IPS DF 6.9 (cell line): Measurements from ENCODE around the gene PCNX1.
"Not testable (repeated sequence)": the region's sequence is repeated elsewhere in the genome, so short reads cannot be mapped to it uniquely, and the experiment has no call there.

ENCODE experiments used
- DNase-seq: peaks from one replicate; pipeline ENCODE4 v3.0.0-alpha.2; 2013; ENCODE audit warnings: low read depth, low spot score
- H3K27ac ChIP-seq: one replicate; pipeline ENCODE4 v1.5.1; 2013; ENCODE audit warnings: low read length, control low read depth
- H3K27me3 ChIP-seq: 2 replicates; pipeline ENCODE4 v1.6.1; 2013; ENCODE audit warnings: mild to moderate bottlenecking, low read length; ENCODE audit not compliant: control insufficient read depth, insufficient read depth
- H3K36me3 ChIP-seq: 2 replicates; pipeline ENCODE4 v1.6.1; 2013; ENCODE audit warnings: low read length; ENCODE audit not compliant: control insufficient read depth, insufficient read depth
- H3K4me1 ChIP-seq: 2 replicates; pipeline ENCODE4 v1.6.1; 2013; ENCODE audit warnings: low read length; ENCODE audit not compliant: control insufficient read depth, insufficient read depth
- H3K4me3 ChIP-seq: 2 replicates; pipeline ENCODE4 v1.5.1; 2013; ENCODE audit warnings: mild to moderate bottlenecking, low read length
- H3K9me3 ChIP-seq: 2 replicates; pipeline ENCODE4 v1.6.1; 2013; ENCODE audit warnings: low read length, inconsistent platforms; ENCODE audit not compliant: control insufficient read depth, insufficient read depth
- WGBS: extraction: QIAGEN DNeasy Blood & Tissue Kit; methylation state at CpG from one replicate; pipeline ENCODE4 v1.1.7; 2013; ENCODE audit warnings: mixed read lengths, missing lambda C conversion rate; ENCODE audit not compliant: insufficient read length, insufficient coverage; 5-methylcytosine and 5-hydroxymethylcytosine counted together

Gene PCNX1

GRCh38 chr14:71147335-71147734, 240.1 kb downstream of the PCNX1 start:
- not testable (repeated sequence) for H3K4me3 ChIP-seq, H3K36me3 ChIP-seq, DNase-seq, H3K27me3 ChIP-seq, H3K27ac ChIP-seq, H3K9me3 ChIP-seq, H3K4me1 ChIP-seq
- WGBS: no CpG with 5 or more reads among the region's 7 CpGs

- Histone ChIP-seq H3K27me3 (no peaks in the 10 kb centered on the region), H3K9me3 (peaks cover 3% of the 10 kb centered on the region; the same call in 1 of the 2 replicates), H3K4me3 (no peak overlapping the region), H3K27ac (no peak overlapping the region), H3K4me1 (no peaks in the 10 kb centered on the region), H3K36me3 (no peaks in the 10 kb centered on the region)
- no peak for DNase-seq
- WGBS: no CpG with 5 or more reads among the region's 3 CpGs
Observed at GRCh38 chr14:71148627-71149026, 241.4 kb downstream of the PCNX1 start.

- DNase-seq: no peak
- H3K27me3 ChIP-seq: no peaks in the 10 kb centered on the region
- no peaks in the 10 kb centered on the region for H3K36me3 ChIP-seq
- no peak overlapping the region for H3K4me3 ChIP-seq
- no CpG with 5 or more reads among the region's 5 CpGs for WGBS
- peaks cover 3% of the 10 kb centered on the region; the same call in 1 of the 2 replicates for H3K9me3 ChIP-seq
- no peaks in the 10 kb centered on the region for H3K4me1 ChIP-seq
- no peak overlapping the region for H3K27ac ChIP-seq
Observed at GRCh38 chr14:71150737-71151136, 243.5 kb downstream of the PCNX1 start.

- WGBS: no CpG with 5 or more reads among the region's 5 CpGs
- H3K4me3 ChIP-seq: no peak overlapping the region
- H3K27ac ChIP-seq: no peak overlapping the region
- no peak for DNase-seq
- H3K9me3 ChIP-seq: peaks cover 2% of the 10 kb centered on the region; the same call in 1 of the 2 replicates
- no peaks in the 10 kb centered on the region for H3K36me3 ChIP-seq
- no peaks in the 10 kb centered on the region for H3K4me1 ChIP-seq
- no peaks in the 10 kb centered on the region for H3K27me3 ChIP-seq
Observed at GRCh38 chr14:71155743-71156142, 248.5 kb downstream of the PCNX1 start.

GRCh38 chr14:71163050-71163841, 256.0 kb downstream of the PCNX1 start:
- DNase-seq: no peak
- no peak overlapping the region for H3K27ac ChIP-seq
- H3K4me1 ChIP-seq: no peaks in the 10 kb centered on the region
- H3K36me3 ChIP-seq: no peaks in the 10 kb centered on the region
- WGBS: no CpG with 5 or more reads among the region's 6 CpGs
- no peaks in the 10 kb centered on the region for H3K9me3 ChIP-seq
- H3K4me3 ChIP-seq: no peak overlapping the region
- no peaks in the 10 kb centered on the region for H3K27me3 ChIP-seq

GRCh38 chr14:71163842-71164629, 256.8 kb downstream of the PCNX1 start:
- H3K4me1 ChIP-seq: no peaks in the 10 kb centered on the region
- H3K4me3 ChIP-seq: no peak overlapping the region
- H3K27me3 ChIP-seq: no peaks in the 10 kb centered on the region
- WGBS: no CpG with 5 or more reads among the region's 10 CpGs
- no peaks in the 10 kb centered on the region for H3K36me3 ChIP-seq
- no peaks in the 10 kb centered on the region for H3K9me3 ChIP-seq
- no peak overlapping the region for H3K27ac ChIP-seq
- no peak for DNase-seq
